ENCODE measurements around the gene WBP11.

WBP11 gene

DNA sequence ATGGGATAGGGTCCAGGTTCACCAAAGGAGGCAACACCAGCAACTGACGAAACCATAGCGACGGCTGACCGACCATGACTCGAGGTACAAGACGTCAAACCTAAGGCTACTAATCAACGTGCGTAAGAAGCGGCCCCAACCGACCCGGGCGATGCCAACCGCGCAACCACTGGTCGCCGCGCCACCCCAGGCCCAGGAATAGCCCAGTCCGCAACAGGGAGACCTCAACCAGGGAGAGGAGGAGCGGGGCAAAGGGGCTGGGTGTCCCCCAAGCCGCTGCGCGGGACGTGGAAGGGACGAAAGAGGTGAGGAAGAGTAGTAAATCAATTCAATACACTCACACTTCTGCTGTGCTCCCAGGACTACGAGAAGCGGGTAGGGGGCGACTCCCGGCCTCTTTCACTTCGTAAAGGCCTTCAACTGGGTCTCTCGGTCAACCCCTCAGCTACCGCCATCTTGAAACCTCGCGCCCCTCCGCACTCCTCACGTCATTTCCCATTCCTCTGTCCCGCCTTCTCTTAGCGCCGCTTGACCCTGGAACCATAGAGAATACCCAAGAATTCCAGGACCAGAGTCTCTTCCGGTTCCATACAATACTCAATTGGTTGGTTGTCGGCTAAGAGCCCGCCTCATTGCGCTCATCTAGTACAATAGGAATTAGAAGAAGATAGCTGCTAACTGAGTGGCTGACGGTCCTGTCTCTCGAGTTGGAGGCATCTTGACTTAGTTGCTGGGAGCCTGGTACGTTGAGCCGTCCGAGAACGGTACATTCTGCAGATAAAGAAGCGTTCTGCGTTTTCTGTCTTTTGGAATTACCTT is at the start of gene WBP11, which contains the start of gene C12orf60:
Gene WBP11 (minus strand): TSS at position 468 of the 819 bp plus-strand sequence. CDS start 2,095 bp downstream, outside the sequence.
Gene C12orf60 (plus strand): TSS at position 660 of the 819 bp plus-strand sequence. CDS start 19,266 bp downstream, outside the sequence.
- TF ChIP-seq, protein P1, sequence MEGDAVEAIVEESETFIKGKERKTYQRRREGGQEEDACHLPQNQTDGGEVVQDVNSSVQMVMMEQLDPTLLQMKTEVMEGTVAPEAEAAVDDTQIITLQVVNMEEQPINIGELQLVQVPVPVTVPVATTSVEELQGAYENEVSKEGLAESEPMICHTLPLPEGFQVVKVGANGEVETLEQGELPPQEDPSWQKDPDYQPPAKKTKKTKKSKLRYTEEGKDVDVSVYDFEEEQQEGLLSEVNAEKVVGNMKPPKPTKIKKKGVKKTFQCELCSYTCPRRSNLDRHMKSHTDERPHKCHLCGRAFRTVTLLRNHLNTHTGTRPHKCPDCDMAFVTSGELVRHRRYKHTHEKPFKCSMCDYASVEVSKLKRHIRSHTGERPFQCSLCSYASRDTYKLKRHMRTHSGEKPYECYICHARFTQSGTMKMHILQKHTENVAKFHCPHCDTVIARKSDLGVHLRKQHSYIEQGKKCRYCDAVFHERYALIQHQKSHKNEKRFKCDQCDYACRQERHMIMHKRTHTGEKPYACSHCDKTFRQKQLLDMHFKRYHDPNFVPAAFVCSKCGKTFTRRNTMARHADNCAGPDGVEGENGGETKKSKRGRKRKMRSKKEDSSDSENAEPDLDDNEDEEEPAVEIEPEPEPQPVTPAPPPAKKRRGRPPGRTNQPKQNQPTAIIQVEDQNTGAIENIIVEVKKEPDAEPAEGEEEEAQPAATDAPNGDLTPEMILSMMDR (IDR thresholded peaks at IDR 0.05; ENCODE audit: control insufficient read depth, insufficient read depth, low read depth, low read length, missing control alignments): no peak
- peak; percentile 97 for DNase-seq (ENCODE audit: low read depth)
- peak within 1 kb of the TSS; percentile 95 for H3K4me3 ChIP-seq (ENCODE audit: control insufficient read depth, low read depth, low read length)

DNA sequence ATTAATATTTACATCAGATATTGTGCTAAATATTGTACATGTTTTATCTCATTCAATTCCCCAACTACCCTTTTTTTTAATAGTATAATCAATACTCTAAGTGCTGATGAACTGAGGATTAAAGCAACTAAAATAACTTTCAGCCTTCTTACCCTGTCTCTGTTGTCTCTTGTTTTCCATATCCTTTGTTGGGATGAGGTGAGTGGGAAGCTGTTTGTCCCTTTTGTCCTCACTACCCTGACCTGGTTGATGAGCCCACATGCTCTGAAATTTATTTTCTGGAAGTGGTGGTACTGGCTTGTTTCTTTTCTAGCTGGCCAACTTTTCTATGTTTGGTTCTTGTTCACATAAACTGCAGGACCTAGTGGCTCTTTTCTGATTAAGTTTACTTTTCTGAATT is 49.6 kb upstream of the WBP11 start:
- TF ChIP-seq, protein P1 (IDR thresholded peaks at IDR 0.05; ENCODE audit: control insufficient read depth, insufficient read depth, low read depth, low read length, missing control alignments): no peak
- H3K4me3 ChIP-seq (ENCODE audit: control insufficient read depth, low read depth, low read length): no peak overlapping the region
- no peak for DNase-seq (ENCODE audit: low read depth)

DNA sequence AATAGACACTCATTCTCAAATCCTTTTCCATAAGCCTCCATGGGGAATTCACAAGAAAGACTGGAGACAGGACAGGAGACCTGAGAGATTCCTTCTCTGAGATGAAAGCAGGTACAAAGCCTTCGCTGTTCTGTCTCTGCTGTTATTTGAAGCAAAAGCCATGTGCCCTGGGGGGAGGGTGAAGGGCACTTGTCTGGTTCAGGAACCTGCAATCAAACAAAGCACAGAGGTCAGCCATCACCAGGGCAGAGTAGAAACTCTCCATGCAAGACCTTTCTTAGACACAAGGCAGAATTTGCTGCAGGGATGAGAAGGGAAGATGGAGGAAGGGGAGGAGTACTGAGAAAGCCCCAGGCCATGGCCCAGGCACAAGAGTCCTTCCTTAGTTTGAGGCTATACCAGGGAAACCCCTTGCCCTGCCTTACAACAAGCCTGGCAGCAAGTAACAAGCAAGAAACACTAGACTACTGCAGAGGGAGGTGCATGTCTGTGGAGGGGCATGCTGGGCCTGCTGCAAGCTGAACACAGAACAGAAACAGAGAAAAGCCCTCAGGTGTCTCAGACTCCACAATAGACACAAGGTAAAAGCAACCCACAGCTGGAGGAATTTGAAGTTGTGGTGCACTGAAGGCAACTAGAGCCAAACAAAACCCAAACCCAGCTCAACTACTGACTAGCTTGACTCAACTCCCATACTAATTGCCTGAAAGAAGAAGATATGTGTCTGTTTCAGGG is 47.8 kb upstream of the WBP11 start:
- TF ChIP-seq, protein P1 (IDR thresholded peaks at IDR 0.05; ENCODE audit: control insufficient read depth, insufficient read depth, low read depth, low read length, missing control alignments): no peak
- no peak for DNase-seq (ENCODE audit: low read depth)
- no peak overlapping the region for H3K4me3 ChIP-seq (ENCODE audit: control insufficient read depth, low read depth, low read length)

DNA sequence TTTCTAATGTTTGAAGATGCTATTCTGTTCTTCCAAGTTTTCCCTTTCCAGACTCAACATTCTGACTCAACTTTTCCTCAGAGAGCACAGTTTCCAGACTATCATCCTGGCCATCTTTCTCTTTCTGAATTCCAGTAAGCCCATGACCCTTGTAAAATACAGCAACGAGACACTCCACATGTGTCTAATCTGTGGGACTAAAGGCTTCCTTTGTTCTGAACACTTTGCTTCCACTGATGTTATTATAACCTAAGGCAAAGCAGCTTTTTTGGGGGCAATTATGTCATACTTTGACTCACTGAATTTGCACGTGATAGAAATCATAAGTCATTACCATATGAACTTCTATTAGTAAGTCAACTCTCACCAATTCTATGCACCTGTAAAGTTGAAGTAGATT is 46.4 kb upstream of the WBP11 start:
- no peak for DNase-seq (ENCODE audit: low read depth)
- no peak overlapping the region for H3K4me3 ChIP-seq (ENCODE audit: control insufficient read depth, low read depth, low read length)
- TF ChIP-seq, protein P1 (IDR thresholded peaks at IDR 0.05; ENCODE audit: control insufficient read depth, insufficient read depth, low read depth, low read length, missing control alignments): no peak

DNA sequence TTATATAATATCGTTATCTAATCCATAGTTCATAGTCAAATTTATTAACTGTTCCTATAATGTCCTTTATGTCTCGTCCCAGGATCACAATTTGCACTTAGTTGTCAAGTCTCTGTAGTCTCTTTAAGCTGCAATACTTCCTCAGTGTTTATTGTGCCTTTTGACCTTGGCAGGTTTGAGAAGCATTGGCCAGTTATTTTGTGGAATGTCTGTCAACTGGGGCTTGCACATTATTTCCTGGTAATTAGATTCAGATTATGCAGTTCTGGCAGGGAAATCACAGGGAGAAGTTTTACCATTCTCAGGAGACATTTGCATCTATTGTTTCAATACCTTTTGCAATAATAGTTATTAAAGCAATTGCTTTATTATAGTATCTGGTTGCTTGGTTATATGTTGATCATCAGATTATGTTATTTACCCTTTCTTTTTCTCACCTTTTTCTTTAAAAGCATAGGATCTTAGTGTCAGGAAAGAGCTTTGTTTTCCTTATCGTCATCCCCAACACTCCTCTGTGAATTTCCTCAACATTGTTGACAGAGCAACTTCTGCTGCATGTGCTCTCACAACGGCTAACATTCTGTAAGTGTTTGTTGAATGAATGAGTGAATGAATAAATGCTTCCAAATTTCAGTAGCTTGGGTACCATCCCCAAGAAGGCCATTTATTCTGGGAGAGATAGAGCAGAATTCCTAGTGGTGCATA is 43.8 kb upstream of the WBP11 start:
- no peak for DNase-seq (ENCODE audit: low read depth)
- TF ChIP-seq, protein P1 (IDR thresholded peaks at IDR 0.05; ENCODE audit: control insufficient read depth, insufficient read depth, low read depth, low read length, missing control alignments): no peak
- no peak overlapping the region for H3K4me3 ChIP-seq (ENCODE audit: control insufficient read depth, low read depth, low read length)

DNA sequence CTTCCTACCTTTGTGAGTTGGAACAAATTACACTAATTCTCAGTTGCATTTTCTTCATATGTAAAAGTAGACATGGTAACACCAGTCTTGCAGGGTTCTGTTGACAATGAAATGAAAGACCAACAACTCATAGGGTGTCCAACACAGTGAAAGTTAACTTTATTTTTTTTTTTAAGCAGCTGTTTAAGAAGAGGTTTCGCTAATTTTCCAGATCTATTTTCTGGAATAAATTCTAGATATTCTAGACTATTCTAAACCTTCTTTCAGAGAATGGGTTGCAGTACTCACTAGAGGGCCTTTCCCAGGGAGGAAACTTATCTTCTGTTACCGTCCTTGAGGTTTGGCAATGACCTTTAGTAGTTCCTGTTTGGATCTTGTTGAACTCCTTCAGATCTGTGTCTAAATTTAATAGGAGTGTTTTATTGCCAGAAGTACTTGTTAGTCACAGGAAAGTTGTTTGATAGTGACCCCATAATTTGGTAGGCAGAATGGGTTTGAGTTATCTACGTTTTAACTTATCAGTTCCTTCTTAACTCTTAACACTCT is 42.8 kb upstream of the WBP11 start:
- TF ChIP-seq, protein P1 (IDR thresholded peaks at IDR 0.05; ENCODE audit: control insufficient read depth, insufficient read depth, low read depth, low read length, missing control alignments): no peak
- H3K4me3 ChIP-seq (ENCODE audit: control insufficient read depth, low read depth, low read length): no peak overlapping the region
- DNase-seq (ENCODE audit: low read depth): no peak

Data from AG09309 (cell line).